ENCODE data around the gene ADRA2B.

The ADRA2B gene

GRCh38 chr2:96147593-96148201 lies 31.3 kb upstream of the ADRA2B start:
- no peak for DNase-seq (ENCODE audit: insufficient read length, low spot score)
- no peak for TF ChIP-seq CTCF (IDR thresholded peaks at IDR 0.05; ENCODE audit: insufficient read depth, missing control alignments)
- no peak for FAIRE-seq

- DNase-seq (ENCODE audit: insufficient read length, low spot score) (no peak), FAIRE-seq (no peak)
- TF ChIP-seq CTCF (IDR thresholded peaks at IDR 0.05; ENCODE audit: insufficient read depth, missing control alignments) = no peak
Observed at GRCh38 chr2:96146881-96147592, 30.7 kb upstream of the ADRA2B start.

- TF ChIP-seq CTCF (IDR thresholded peaks at IDR 0.05; ENCODE audit: insufficient read depth, missing control alignments) = no peak
- FAIRE-seq (no peak), DNase-seq (ENCODE audit: insufficient read length, low spot score) (no peak)
Observed at GRCh38 chr2:96146153-96146880, 29.9 kb upstream of the ADRA2B start.

GRCh38 chr2:96145848-96146152 lies 29.4 kb upstream of the ADRA2B start:
- FAIRE-seq = no peak
- no peak for DNase-seq (ENCODE audit: insufficient read length, low spot score)
- no peak for TF ChIP-seq CTCF (IDR thresholded peaks at IDR 0.05; ENCODE audit: insufficient read depth, missing control alignments)

GRCh38 chr2:96145036-96145847 lies 28.9 kb upstream of the ADRA2B start, which contains the start of gene DUSP2:
Gene DUSP2, minus strand, starts transcription at chr2:96145440. Its CDS starts 86 bp downstream, at chr2:96145354.
- DNase-seq (ENCODE audit: insufficient read length, low spot score) (no peak), FAIRE-seq (no peak)

GRCh38 chr2:96144481-96145035 lies 28.2 kb upstream of the ADRA2B start:
- DNase-seq (ENCODE audit: insufficient read length, low spot score) (no peak), FAIRE-seq (no peak)
- TF ChIP-seq CTCF (IDR thresholded peaks at IDR 0.05; ENCODE audit: insufficient read depth, missing control alignments) = no peak

More at GRCh38 chr2:96145036-96145847, 28.9 kb upstream of the ADRA2B start, which contains the start of gene DUSP2:
- TF ChIP-seq CTCF (IDR thresholded peaks at IDR 0.05; ENCODE audit: insufficient read depth, missing control alignments) = no peak
